ENCODE measurements around the gene ITPRIPL2. TPM values are rescaled to one million over a fixed set of nuclear protein-coding genes. Genes with fewer than 3 reads are reported as not detected.

Gene ITPRIPL2
- total RNA-seq, 4 donors from 2014 or later: 13.3 to 18.9 (median 18.5) TPM

DNA sequence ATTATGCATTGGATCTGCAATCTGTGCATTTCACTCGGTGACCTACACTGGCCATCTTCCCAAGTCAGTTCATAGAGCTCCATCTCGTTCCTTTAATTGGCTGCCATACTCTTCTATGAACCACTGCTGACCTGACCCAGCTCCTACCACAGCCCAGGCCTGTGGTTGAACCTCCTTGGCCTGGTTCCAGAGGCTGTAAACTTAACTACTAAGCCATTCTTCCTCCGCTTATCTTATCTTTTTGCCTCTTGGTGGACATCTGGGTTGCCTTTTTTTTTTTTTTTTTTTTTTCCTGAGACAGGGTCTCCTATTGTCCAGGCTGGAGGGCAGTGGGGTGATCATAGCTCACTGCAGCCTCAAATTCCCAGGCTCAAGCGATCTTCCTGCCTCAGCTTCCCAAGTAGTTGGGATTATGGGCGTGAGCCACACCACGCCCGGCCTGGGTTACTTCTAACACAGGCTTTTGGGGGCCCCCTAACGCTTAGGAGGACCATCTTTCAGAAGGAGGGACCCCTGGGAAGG lies 28.0 kb upstream of the ITPRIPL2 start:
- intact Hi-C loops (cut with DNase I; ENCODE audit: low total_unique reads): loop anchor here (1.0 to 2.0 kb wide), 4 partner anchors 27 to 417 kb away; partner anchors contain the start of gene ITPRIPL2
- Histone ChIP-seq H3K9me3 (no peaks in the 10 kb centered on the region), H3K4me3 (no peak overlapping the region), H3K27me3 (no peaks in the 10 kb centered on the region), H3K4me1 (peaks cover 7 to 8% of the 10 kb centered on the region in 2 donors), H3K36me3 (peaks cover 0 to 7% of the 10 kb centered on the region in 2 donors), H3K27ac (no peak overlapping the region)
- DNase-seq: no peak
- no peak for ATAC-seq
- TF ChIP-seq, protein P1, sequence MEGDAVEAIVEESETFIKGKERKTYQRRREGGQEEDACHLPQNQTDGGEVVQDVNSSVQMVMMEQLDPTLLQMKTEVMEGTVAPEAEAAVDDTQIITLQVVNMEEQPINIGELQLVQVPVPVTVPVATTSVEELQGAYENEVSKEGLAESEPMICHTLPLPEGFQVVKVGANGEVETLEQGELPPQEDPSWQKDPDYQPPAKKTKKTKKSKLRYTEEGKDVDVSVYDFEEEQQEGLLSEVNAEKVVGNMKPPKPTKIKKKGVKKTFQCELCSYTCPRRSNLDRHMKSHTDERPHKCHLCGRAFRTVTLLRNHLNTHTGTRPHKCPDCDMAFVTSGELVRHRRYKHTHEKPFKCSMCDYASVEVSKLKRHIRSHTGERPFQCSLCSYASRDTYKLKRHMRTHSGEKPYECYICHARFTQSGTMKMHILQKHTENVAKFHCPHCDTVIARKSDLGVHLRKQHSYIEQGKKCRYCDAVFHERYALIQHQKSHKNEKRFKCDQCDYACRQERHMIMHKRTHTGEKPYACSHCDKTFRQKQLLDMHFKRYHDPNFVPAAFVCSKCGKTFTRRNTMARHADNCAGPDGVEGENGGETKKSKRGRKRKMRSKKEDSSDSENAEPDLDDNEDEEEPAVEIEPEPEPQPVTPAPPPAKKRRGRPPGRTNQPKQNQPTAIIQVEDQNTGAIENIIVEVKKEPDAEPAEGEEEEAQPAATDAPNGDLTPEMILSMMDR (IDR thresholded peaks at IDR 0.05 in 4 of 5, conservative IDR thresholded peaks at IDR 0.05 in 1 of 5): no peak
- no peak for TF ChIP-seq POLR2A (IDR thresholded peaks at IDR 0.05)
- in situ Hi-C loops (cut with MboI; ENCODE audit: low sequenced_read_pairs in 4 of 4): loop anchor here (5.0 to 10.0 kb wide), 5 partner anchors 89 to 429 kb away; no protein-coding TSS in a partner anchor

DNA sequence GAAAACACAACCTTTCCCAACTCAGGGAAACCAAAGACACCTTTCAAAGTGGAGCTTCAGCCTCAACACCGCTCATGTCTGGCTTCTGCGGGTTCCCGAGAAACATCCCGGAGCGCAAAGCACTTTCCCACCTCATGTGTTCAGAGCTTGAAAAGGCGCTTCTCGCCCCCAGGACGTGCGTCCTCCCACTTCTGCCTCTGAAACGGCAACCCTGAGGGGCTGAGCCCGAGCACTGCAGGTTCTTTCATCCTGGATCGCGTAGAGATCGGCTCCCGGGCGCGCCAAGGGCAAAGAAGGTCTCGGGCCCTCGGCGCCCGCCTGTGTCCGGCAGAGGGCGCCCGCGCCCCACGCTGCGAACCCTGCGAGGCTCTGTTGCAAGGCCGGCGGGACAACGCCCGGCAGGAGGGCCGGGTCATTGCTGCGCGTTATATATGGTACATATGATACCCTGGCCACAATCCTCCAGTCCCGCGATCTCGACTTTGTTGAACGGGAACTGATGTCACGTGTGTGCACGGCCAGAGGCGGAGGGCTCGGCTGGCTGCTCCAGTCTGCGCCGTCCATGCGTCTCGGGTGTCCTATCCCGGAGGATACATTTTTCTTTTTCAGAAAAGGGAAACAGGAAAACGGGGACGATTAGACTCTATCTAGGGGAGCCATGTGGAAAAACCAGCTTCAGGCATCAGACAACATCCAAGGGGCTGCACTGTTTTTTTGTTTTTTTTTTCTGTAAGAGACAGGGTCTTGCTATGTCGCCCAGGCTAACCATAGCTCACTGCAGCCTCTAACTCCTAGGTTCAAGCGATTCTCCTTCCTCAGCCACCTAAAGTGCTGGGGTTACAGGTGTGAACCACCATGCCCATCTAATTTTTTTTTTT lies 27.2 kb upstream of the ITPRIPL2 start:
- Histone ChIP-seq H3K4me3 (peak overlapping the region; percentile 32 to 61 (median 46)), H3K4me1 (peaks cover 7 to 8% of the 10 kb centered on the region in 2 donors), H3K36me3 (no peaks in the 10 kb centered on the region), H3K27ac (peak overlapping the region in 1 of 4 donors; percentile 4), H3K27me3 (no peaks in the 10 kb centered on the region), H3K9me3 (no peaks in the 10 kb centered on the region)
- in situ Hi-C loops (cut with MboI; ENCODE audit: low sequenced_read_pairs in 4 of 4): loop anchor here (5.0 to 10.0 kb wide), 5 partner anchors 88 to 428 kb away; no protein-coding TSS in a partner anchor
- DNase-seq: peak; percentile 39 to 75
- peak; percentile 92 to 95 for ATAC-seq
- intact Hi-C loops (cut with DNase I; ENCODE audit: low total_unique reads): loop anchor here (1.0 to 2.0 kb wide), 4 partner anchors 26 to 416 kb away; partner anchors contain the start of gene ITPRIPL2
- TF ChIP-seq POLR2A (IDR thresholded peaks at IDR 0.05): no peak
- TF ChIP-seq, protein P1 (IDR thresholded peaks at IDR 0.05 in 4 of 5, conservative IDR thresholded peaks at IDR 0.05 in 1 of 5): peak; percentile 96 to 100 (median 99)

DNA sequence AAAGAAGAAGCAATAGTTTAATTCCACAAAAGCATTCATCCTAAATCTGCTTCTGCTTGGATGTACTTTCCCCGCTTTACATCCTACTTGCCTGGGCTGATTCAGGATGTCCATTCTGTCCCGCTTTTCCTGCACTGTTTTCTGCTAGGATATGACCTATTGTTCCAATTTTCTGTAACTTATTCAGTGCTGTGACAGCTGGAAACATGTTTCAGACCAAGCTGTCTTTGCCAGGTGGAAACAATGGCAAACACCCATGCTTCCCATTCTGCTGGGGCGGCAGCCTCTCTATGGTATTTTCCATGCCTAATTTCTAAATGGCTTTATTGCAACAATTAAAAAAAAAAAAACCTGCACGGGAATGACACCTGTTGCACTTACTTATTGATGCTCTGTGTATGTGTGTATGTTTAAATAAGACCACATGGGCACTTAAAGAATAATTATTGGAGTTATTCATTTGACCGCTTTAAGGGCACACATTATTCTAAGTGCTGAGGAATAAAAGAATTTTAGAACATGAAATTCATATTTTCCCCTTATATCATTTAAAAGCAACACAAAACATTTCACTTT lies 25.3 kb upstream of the ITPRIPL2 start:
- Histone ChIP-seq H3K27me3 (no peaks in the 10 kb centered on the region), H3K4me3 (no peak overlapping the region), H3K36me3 (no peaks in the 10 kb centered on the region), H3K4me1 (peaks cover 7 to 8% of the 10 kb centered on the region in 2 donors), H3K27ac (no peak overlapping the region), H3K9me3 (no peaks in the 10 kb centered on the region)
- in situ Hi-C loops (cut with MboI; ENCODE audit: low sequenced_read_pairs in 4 of 4) (loop anchor here (5.0 to 10.0 kb wide), 5 partner anchors 86 to 426 kb away; no protein-coding TSS in a partner anchor), intact Hi-C loops (cut with DNase I; ENCODE audit: low total_unique reads) (no loop called here)
- TF ChIP-seq, protein P1 (IDR thresholded peaks at IDR 0.05 in 4 of 5, conservative IDR thresholded peaks at IDR 0.05 in 1 of 5): no peak
- no peak for TF ChIP-seq POLR2A (IDR thresholded peaks at IDR 0.05)
- ATAC-seq: no peak
- no peak for DNase-seq

DNA sequence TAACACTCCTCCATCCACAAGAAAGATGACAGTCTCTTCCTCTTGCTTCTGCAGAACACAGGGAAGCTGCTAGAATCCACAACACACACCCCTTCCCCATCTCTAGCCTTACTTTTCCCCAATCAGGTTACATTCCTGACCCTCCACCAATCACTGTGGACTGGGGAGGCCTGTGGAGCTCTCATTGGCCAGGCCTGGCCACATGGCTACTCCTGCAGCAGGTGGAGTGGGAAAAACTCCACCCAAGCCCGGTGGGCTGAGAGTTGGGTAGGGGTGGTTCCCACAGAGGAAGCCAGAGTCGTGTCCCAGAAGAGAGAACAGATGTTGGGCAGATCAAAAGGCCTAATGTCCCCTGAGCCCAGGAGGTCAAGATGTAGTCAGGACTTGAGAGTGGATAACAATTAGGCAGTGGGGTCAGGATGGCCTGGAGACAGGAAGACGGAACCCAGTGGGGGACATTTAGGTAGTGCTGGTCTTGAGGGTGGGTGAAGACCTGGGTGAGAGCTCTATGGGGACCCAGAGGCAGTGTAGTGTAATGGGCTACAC lies 24.3 kb upstream of the ITPRIPL2 start:
- TF ChIP-seq, protein P1 (IDR thresholded peaks at IDR 0.05 in 4 of 5, conservative IDR thresholded peaks at IDR 0.05 in 1 of 5): no peak
- TF ChIP-seq POLR2A (IDR thresholded peaks at IDR 0.05): no peak
- Histone ChIP-seq H3K4me3 (no peak overlapping the region), H3K4me1 (peaks cover 7 to 8% of the 10 kb centered on the region in 2 donors), H3K9me3 (no peaks in the 10 kb centered on the region), H3K36me3 (no peaks in the 10 kb centered on the region), H3K27me3 (no peaks in the 10 kb centered on the region), H3K27ac (no peak overlapping the region)
- intact Hi-C loops (cut with DNase I; ENCODE audit: low total_unique reads) (no loop called here), in situ Hi-C loops (cut with MboI; ENCODE audit: low sequenced_read_pairs in 4 of 4) (loop anchor here (5.0 to 10.0 kb wide), 5 partner anchors 85 to 425 kb away; no protein-coding TSS in a partner anchor)
- DNase-seq (no peak), ATAC-seq (no peak)
